Measurements from ENCODE around the gene GRIK4. TPM values are rescaled to one million over a fixed set of nuclear protein-coding genes. Genes with fewer than 3 reads are reported as not detected.
A peak's percentile ranks its signal among the peaks of the same experiment; 100 is the strongest.
"Not testable (repeated sequence)": the region's sequence is repeated elsewhere in the genome, so short reads cannot be mapped to it uniquely, and the experiment has no call there.

The GRIK4 gene
- total and polyA plus RNA-seq, 7 donors, result 0.04 to 0.11 (median 0.04) TPM; not detected in 4

GRCh38 chr11:121024989-121025388 lies 513.4 kb downstream of the GRIK4 start:
- Histone ChIP-seq H3K27ac (no peak overlapping the region), H3K27me3 (ENCODE audit: insufficient read depth in 3 of 3, low read length in 2 of 3) (no peaks in the 10 kb centered on the region), H3K9me3 (no peaks in the 10 kb centered on the region), H3K4me1 (peaks cover 12% of the 10 kb centered on the region), H3K36me3 (ENCODE audit: insufficient read depth in 1 of 2, low read depth in 1 of 2) (no peaks in the 10 kb centered on the region), H3K4me3 (peak overlapping the region; percentile 85)
- ATAC-seq, result no peak
- WGBS, 3 donors, result 37 to 55% (median 50%) methylated on average over 3 of the region's 3 CpGs
- TF ChIP-seq CTCF (IDR thresholded peaks at IDR 0.05), result no peak
- DNase-seq, result no peak
- intact Hi-C loops (cut with DNase I), result no loop called here

- no peaks in the 10 kb centered on the region for H3K9me3 ChIP-seq
- no peaks in the 10 kb centered on the region for H3K27me3 ChIP-seq (ENCODE audit: insufficient read depth in 3 of 3, low read length in 2 of 3)
- peaks cover 12% of the 10 kb centered on the region for H3K4me1 ChIP-seq
- ATAC-seq, result no peak
- H3K4me3 ChIP-seq, result no peak overlapping the region
- TF ChIP-seq CTCF (IDR thresholded peaks at IDR 0.05), result no peak
- WGBS, 3 donors, result 51 to 65% (median 52%) methylated on average over 2 of the region's 2 CpGs
- intact Hi-C loops (cut with DNase I), result no loop called here
- no peak overlapping the region for H3K27ac ChIP-seq
- no peak for DNase-seq
- no peaks in the 10 kb centered on the region for H3K36me3 ChIP-seq (ENCODE audit: insufficient read depth in 1 of 2, low read depth in 1 of 2)
Observed at GRCh38 chr11:121029153-121029552, 517.6 kb downstream of the GRIK4 start.

- Histone ChIP-seq H3K27me3 (ENCODE audit: insufficient read depth in 3 of 3, low read length in 2 of 3) (no peaks in the 10 kb centered on the region), H3K4me3 (no peak overlapping the region), H3K9me3 (no peaks in the 10 kb centered on the region), H3K27ac (no peak overlapping the region), H3K4me1 (peaks cover 7% of the 10 kb centered on the region), H3K36me3 (ENCODE audit: insufficient read depth in 1 of 2, low read depth in 1 of 2) (no peaks in the 10 kb centered on the region)
- DNase-seq, result no peak
- 50 to 70% (median 55%) methylated on average over 3 of the region's 3 CpGs for WGBS, 3 donors
- intact Hi-C loops (cut with DNase I), result no loop called here
- no peak for ATAC-seq
- TF ChIP-seq CTCF (IDR thresholded peaks at IDR 0.05), result no peak
Observed at GRCh38 chr11:121029813-121030445, 518.4 kb downstream of the GRIK4 start.

GRCh38 chr11:121031167-121031566 lies 519.6 kb downstream of the GRIK4 start:
- Histone ChIP-seq H3K27me3 (ENCODE audit: insufficient read depth in 3 of 3, low read length in 2 of 3) (no peaks in the 10 kb centered on the region), H3K9me3 (no peaks in the 10 kb centered on the region), H3K4me3 (no peak overlapping the region), H3K27ac (no peak overlapping the region), H3K36me3 (ENCODE audit: insufficient read depth in 1 of 2, low read depth in 1 of 2) (no peaks in the 10 kb centered on the region), H3K4me1 (no peaks in the 10 kb centered on the region)
- WGBS, 3 donors, result 95 to 98% (median 96%) methylated on average over 2 of the region's 2 CpGs
- DNase-seq (no peak), ATAC-seq (no peak)
- intact Hi-C loops (cut with DNase I), result no loop called here
- no peak for TF ChIP-seq CTCF (IDR thresholded peaks at IDR 0.05)

- H3K36me3 ChIP-seq (ENCODE audit: insufficient read depth in 1 of 2, low read depth in 1 of 2); DNase-seq; H3K4me1 ChIP-seq; ATAC-seq; H3K9me3 ChIP-seq; intact Hi-C loops (cut with DNase I); H3K27ac ChIP-seq; H3K4me3 ChIP-seq; H3K27me3 ChIP-seq (ENCODE audit: insufficient read depth in 3 of 3, low read length in 2 of 3): not testable (repeated sequence)
- 95 to 98% (median 97%) methylated on average over 3 to 4 of the region's 4 CpGs for WGBS, 3 donors
Observed at GRCh38 chr11:121031648-121032047, 520.1 kb downstream of the GRIK4 start.
